GM08714 (cell line): ENCODE measurements around the gene ZNF488.

Experiments
- H3K4me3 ChIP-seq: fragments of 200-500 bp; sonication (Bioruptor generic); 2 replicates; pipeline ENCODE4 v1.5.1; 2014; ENCODE audit warnings: mild to moderate bottlenecking, low read length, inconsistent platforms
- ZNF274 ChIP-seq: IDR thresholded peaks from 2 replicates; pipeline ENCODE4 v1.6.1; 2012; ENCODE audit warnings: mild to moderate bottlenecking, low read depth, low read length

The ZNF488 gene

DNA sequence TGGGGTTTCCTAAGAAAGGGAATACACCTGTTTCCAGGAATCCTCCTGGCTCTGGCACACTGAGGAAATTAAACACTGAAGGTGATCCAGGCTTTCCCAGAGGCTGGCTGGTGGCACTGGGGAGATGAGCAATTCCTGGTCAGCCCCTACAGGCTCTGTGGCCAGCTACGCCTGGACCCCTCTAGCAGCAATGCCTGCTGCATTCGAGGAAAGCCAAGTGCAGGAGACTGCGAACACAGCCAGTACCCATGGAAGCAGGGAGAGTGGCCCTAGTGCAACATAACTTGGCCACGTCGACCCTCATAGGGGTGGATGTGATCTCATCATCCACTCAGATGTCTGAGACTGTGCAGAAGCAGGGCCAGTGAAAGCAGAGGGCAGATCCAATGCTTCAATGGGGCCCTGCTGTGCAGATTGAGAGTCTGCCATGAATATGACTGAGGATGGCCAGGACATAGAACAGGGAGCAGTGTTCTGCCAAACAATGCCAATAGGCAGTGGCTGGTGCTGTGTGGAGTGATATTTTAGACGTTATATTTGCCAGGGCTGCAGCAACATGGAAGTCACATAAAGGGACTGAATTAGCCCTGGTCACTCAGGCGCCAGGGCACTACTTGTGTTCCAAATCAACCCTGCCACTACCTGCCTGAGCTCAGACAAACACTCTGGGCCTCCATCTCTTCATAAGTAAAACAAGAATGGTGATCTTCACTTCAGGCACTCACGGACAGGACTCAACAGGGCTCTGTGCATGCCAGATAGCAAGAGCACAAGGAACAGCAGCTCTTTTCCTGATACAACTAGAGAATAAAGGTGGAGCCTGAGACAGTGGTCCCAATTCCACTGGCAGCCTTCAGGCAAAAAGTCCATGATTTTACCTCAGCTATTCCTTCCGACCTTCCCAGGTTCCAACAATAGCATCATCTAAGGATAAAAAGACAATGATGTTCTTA, 2.4 kb downstream of the ZNF488 start:
- H3K4me3 ChIP-seq, result no peak overlapping the region
- TF ChIP-seq ZNF274, result no peak

DNA sequence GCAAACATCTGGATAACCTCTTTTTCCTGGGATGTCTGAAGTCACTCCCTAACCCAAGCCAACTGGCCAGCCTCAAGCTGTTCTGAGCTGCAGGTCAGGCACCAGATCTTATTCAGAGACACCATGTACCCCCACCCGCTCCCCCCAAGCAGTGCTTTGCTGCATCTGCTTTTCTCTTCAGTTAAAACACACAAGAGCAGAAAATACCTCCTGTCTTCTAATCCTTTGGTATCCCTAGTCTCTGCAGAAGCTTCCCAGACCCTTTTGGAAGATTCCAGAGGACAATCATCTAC, 3.0 kb downstream of the ZNF488 start:
- TF ChIP-seq ZNF274, result no peak
- H3K4me3 ChIP-seq, result no peak overlapping the region

DNA sequence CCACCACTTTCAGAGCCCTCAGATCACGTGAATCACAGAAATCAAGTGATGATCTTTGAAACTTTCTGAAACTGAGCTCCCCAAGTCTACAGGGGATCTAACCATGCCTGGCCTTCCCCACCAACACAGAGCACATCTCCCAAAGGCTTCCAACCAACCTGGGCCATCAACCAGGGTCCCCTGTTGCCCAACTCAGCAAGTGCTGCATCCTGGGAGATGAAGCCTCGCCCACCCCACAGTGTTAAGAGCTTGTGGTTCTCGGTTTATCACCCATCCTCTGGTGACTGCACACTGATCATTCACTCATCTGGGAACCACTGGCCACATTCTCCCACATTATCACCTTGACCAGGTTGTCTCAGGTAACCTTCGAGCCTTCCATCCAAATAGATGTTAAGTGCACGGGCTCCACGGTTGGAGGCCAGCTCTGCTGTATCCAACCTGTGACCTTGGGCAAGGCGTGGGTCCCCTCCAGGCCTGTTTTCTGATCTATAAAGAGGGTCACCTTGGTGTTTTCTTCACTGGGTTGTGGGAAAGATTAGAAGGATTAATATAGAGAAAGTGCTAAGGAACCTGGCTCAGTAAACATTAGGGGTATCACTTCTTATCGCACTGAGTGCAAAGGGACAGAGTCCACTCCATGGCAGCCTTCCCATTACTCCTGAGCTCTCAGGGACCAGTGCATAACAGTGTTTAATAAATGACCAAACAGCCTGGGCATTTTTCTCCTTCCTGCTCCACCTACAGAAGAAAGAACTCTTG, 3.6 kb downstream of the ZNF488 start:
- no peak for TF ChIP-seq ZNF274

DNA sequence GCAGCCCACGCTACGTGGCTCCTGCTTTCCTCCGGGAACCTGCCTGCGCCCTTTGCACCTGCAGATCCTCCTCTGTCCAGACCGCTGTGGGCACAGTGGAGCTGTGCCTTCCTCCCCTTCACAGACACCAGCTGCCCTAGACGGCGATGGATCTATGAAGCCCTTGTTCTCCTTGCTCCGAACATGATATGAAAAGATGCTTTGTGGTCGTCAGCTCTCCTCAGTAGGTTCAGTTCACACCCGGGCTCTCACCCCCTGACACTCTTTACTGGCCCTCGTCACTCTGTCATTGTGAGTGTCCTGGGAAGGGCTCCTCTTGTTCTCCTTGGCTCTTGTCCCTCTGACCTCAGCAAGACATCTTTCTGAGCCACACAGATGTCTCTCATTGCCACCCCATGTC, 4.2 kb downstream of the ZNF488 start:
- no peak overlapping the region for H3K4me3 ChIP-seq
- TF ChIP-seq ZNF274, result no peak

More for the DNA sequence above, 3.6 kb downstream of the ZNF488 start:
- no peak overlapping the region for H3K4me3 ChIP-seq

DNA sequence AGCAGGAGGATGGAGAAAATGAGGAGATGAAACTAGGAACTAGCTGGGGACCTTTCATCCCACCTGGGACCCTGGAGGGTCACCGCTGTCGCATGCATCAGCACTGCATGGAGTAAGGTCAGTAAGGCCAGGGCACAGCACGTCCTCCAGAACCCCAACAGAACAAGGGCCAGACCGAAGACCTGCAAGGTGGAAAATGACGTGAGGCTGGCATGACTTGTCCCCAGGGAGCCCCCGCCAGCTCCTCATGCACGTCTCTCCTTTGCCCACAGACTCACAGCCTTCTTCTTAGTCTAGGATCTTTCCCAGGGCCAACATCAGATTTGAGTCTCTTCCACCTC, 4.7 kb downstream of the ZNF488 start:
- H3K4me3 ChIP-seq, result no peak overlapping the region
- no peak for TF ChIP-seq ZNF274

DNA sequence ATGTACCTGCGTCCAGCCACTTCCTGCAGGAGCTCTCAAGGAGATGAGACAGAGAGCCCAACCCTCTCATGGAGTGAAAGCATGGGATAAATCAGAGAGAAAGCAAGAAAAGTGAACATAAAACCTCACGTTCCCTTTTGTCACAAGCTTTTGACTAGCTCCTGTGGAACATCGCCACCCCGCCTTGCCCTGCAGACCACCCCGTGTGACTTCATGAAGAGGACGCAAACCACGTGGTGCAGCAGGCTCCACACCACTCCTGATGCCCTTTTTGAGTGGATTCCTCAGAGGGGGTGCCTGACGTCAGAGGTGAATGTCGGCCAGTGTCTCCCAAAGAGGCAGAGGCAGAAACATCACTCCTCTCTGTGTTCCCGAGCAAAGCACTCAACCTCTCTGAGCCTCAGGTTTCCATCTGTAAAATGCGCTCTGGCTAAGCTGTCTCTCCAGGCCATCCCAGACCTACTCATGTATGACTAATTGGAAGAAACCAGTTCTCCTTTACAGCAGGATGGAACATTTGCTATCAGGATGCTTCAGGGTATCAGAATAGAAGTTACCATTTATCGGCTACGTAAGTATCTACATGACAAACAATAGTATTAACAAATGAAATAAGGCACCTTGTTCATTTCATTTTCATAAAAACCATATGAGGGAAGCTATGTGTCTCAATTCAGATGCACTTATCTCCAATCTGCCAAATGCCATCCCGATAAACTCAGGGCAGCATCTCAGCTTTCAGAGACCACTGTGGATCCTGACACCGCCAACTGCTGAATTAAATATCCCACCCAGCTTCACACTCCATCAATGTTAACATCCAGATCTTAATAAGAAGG, 5.3 kb downstream of the ZNF488 start:
- H3K4me3 ChIP-seq, result no peak overlapping the region
- TF ChIP-seq ZNF274, result no peak

DNA sequence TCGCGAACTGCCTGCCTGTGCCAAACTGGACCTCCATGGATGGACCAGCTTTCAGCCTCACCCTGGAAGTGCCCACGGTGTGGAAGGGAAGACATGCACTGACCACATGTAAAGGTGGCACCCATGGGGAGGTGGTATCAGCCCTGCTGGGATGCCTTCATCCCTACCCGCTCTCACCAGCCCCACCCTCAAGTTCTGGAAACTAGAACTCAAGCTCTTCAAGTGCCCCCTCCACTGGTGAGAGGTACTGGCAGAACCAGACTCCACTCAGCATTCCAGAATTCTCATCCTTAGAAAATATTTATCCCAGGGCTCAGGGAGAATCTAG, 5.9 kb downstream of the ZNF488 start:
- no peak overlapping the region for H3K4me3 ChIP-seq
- TF ChIP-seq ZNF274, result no peak

DNA sequence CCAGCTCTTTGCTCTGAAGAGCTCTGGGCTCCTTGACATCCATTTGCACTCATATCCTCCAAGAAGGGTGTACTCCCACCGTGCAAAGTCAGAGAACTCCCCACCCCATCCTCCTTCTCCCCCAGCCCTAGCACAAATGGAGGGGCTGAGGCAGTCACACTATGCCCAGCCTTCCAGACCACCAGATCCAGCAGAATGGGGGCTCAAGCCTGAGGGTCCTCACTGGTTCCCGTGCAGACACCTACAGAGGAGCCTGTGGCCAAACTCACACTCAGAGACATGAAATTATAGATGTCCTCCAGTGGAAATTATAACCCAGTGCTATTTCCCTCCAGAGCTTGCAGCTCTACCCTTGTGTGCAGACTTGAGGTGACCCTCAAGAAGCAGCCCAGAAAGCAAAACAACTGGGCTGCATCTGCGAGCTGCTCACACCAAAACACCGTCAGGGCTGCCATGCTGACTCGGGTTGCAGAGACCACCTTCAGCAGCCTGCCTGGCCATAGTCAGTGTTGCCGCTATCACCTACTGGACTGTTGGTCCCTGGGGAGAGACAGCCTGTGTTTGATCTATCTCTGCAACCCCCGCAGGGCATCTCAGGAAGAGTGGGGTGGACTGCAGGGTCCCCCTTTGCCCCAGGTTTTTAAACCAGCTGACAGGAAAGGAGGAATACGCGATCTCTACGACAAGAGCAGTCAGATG, 7.4 kb downstream of the ZNF488 start:
- no peak for TF ChIP-seq ZNF274
- H3K4me3 ChIP-seq, result no peak overlapping the region

DNA sequence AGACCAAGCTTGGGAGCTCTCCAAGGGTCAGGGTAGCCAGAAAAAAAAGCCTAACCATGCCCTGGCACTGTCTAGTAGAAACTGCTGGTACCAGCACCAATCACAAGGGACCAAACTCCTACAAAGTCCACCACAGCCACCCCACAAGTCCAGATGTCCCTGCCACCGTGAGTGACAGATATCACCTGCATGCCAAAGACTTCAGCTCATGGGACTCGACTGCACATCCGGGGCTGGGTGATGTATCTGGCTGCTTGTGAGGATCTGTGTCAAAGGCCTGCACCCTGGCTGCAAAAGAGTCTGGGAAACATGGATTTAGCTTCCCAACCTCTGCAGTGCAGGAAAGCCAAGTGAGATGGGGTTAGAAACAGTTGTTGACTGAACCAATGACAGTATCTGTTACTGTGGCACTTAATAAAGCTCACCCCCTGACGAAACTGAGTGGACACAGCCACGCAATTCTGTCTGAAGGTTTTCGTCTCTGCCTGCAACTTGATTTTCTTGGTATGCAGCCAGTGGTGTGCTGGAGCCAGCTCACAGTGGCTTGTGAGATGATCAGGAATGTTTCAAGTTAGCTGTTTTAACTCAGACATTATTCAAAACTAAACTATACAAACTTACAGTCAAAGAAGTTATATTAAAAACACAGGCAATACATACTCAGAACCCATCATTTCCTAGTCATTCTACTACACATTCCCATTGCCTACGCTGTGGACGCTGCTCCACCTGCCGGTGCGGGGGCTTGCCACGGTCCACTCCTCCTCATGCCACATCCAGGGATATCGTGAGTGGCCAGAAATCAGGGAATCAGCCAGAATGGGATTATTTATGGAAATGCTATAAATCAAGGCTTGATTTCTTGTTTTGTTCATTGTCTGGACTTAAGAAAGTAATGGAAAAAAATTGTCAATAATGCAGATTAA, 9.2 kb downstream of the ZNF488 start:
- no peak overlapping the region for H3K4me3 ChIP-seq
- TF ChIP-seq ZNF274, result no peak

DNA sequence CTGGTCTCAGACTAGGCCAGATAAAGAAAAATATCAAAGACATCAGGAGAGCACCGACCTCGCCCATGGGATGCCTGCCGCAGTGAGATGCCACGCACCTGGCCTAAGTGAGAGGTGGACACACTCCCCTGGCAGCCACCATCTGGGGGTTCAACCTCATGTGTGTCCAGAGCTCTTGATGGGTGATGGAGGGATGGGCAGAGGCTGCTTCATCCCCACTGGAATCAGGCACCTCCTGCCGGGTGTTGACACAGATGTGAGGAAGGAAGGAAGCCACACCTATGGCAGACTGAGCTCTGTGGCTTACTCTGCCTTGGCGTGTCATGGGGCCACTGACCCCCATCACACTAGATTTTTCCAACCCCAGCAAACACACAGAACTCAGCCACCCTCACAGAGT, 11.4 kb downstream of the ZNF488 start:
- TF ChIP-seq ZNF274, result no peak
- H3K4me3 ChIP-seq, result no peak overlapping the region

DNA sequence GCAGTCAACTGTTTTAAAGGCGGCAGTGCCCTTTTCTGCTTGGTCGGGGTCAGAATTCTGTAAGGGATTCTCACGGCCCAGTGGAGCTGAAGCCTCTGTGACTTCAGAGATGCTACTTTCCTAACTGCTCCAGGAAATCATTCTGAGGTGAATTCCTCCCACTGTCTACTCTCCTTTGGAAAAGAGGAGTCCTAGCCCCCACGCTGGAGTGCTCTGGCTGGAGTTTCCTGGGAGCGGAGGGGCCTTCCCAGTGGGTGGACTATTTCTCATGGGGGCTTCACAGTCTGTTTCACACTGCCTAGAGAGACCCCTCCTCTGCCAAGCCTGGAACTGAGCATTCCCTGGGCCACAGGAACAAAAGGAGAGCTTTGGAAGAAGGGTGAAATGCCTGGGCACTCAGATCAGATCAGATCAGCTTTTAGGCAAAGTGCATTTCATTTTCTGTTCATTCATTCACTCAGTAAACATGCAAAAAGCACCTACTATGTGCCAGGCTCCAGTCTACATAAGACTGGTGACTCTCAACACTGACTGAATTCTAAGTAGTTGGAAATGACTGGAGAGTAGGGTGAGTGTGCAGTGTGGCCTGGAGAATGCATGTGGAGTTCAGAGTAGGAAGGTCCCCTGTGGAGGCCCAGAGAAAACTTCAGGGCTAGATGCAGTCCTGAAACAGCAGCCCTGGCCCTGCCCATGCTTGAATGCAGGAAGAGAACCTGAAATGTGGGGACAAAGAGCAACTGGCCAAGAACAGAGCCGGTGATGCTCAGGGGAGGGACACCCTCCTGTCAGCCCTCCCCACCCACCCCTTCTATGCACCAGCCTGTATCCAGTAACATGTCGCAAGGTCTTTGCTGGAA, 12.2 kb downstream of the ZNF488 start:
- H3K4me3 ChIP-seq, result no peak overlapping the region
- no peak for TF ChIP-seq ZNF274

DNA sequence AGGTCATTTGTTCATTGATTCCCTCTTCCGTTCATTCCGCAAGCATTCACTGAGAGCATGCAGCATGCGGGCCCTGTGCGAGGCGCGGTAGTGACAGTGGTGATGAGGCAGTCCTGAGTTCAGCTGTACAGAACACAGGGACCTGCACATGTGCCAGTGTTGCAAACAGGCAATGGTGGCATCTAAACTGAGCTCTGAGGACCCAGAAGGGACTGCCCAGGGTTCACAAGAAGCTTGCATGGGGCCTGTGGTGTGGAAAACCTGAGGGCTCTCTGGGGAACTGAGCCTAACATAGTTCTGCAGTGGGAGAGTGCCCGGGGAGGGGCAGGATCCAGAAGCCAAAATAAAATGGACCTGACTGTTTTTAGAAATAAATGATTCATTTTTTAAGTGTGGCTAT, 13.2 kb downstream of the ZNF488 start:
- TF ChIP-seq ZNF274, result no peak
- no peak overlapping the region for H3K4me3 ChIP-seq
